GM06990 (cell line): Measurements from ENCODE around the gene FARSB.

Experiments used
- DNase-seq: peaks from one replicate; pipeline ENCODE4 v3.0.0-alpha.2; 2011; ENCODE audit not compliant: insufficient read length; ENCODE audit errors: extremely low read depth
- H3K27me3 ChIP-seq: replicated peaks from 2 replicates; pipeline ENCODE4 v1.6.0; 2011; ENCODE audit warnings: low read length; ENCODE audit not compliant: control insufficient read depth, insufficient read depth
- H3K36me3 ChIP-seq: 2 replicates; pipeline ENCODE4 v1.5.1; 2011; ENCODE audit warnings: low read length; ENCODE audit not compliant: control insufficient read depth, insufficient read depth
- H3K4me3 ChIP-seq: replicated peaks from 2 replicates; pipeline ENCODE4 v1.5.1; 2011; ENCODE audit warnings: low read depth, mild to moderate bottlenecking, control low read depth, low read length
- TF ChIP-seq, protein P1 (sequence below): IDR thresholded peaks from 2 replicates; pipeline ENCODE4 v1.5.1; 2011; ENCODE audit warnings: low read length, control low read depth, mild to moderate bottlenecking, inconsistent platforms; ENCODE audit not compliant: insufficient read depth, poor library complexity, severe bottlenecking

FARSB gene

DNA sequence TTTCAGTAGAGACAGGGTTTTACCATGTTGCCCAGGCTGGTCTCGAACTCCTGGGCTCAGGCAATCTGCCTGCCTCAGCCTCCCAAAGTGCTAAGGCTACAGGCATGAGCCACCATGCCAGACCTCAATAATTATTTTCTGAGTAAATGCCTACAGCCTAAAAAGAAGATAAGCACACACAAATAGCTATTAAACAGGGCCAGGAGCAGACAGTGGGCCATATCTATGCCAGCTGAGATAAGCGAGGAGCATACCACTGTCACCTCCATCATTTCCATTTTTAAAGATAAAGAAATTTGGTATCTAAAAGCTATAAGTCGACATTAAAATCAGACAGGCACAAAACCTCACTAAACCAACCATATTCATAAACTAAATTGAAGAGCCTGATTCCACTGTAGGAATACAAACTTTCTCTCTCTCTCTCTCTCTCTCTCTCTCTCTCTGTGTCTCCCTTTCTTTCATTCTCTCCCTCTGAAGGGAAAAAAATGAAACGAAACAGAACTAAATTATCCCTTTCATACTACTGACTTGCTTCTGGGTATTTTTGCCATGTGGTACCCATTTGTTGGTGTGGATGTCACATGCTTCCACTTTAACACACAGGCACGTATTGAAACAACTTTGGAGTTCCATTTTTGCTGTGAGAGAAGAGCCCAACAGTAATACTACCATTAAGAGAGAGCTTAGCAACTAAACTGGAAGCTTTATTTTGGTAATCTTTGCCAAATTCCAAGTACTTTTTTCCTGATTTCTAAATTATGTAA, 51.0 kb downstream of the FARSB start:
- TF ChIP-seq, protein P1, sequence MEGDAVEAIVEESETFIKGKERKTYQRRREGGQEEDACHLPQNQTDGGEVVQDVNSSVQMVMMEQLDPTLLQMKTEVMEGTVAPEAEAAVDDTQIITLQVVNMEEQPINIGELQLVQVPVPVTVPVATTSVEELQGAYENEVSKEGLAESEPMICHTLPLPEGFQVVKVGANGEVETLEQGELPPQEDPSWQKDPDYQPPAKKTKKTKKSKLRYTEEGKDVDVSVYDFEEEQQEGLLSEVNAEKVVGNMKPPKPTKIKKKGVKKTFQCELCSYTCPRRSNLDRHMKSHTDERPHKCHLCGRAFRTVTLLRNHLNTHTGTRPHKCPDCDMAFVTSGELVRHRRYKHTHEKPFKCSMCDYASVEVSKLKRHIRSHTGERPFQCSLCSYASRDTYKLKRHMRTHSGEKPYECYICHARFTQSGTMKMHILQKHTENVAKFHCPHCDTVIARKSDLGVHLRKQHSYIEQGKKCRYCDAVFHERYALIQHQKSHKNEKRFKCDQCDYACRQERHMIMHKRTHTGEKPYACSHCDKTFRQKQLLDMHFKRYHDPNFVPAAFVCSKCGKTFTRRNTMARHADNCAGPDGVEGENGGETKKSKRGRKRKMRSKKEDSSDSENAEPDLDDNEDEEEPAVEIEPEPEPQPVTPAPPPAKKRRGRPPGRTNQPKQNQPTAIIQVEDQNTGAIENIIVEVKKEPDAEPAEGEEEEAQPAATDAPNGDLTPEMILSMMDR = no peak
- Histone ChIP-seq H3K4me3 (no peak overlapping the region), H3K36me3 (peaks cover 1% of the 10 kb centered on the region), H3K27me3 (no peaks in the 10 kb centered on the region)
- no peak for DNase-seq

DNA sequence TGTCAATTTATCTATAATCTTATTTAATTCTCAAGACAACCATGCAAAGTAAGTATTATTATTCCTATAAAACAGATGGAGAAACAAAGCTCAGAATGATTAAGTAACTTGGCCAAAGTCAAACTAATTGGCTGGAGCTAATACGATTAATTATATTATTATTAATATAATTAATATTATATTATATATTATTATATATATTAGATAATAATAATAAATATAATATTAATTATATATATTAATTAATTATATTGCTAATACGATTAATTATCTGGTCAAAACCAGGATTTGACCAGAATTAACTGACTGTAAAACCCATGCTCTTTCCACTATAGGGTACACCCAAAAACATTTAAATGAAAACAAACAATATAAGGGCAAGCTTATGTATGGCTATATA, 52.4 kb downstream of the FARSB start:
- no peak for DNase-seq
- Histone ChIP-seq H3K36me3 (peaks cover 1% of the 10 kb centered on the region), H3K4me3 (no peak overlapping the region), H3K27me3 (no peaks in the 10 kb centered on the region)
- TF ChIP-seq, protein P1 = no peak

DNA sequence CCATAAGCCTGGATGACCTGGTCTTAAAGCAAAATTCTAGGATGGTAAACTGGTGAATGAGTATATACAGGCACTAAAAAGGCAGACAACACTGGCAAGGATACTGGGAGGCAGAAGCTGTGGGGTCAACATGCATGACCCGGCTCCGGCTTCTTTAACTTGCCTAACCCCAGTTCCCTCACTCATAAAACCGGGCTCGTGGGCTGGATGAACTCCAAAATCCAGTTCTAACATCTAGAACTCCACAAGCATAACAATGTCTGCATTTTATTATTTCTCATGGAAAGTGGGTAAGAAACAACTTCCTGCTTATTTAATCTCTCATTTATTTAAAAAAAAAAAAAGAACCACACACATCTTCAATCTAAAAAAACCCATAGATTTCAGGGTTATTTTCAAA, 57.3 kb downstream of the FARSB start:
- no peaks in the 10 kb centered on the region for H3K27me3 ChIP-seq
- TF ChIP-seq, protein P1 = no peak
- H3K4me3 ChIP-seq = no peak overlapping the region
- H3K36me3 ChIP-seq = peaks cover 2% of the 10 kb centered on the region
- DNase-seq = no peak

DNA sequence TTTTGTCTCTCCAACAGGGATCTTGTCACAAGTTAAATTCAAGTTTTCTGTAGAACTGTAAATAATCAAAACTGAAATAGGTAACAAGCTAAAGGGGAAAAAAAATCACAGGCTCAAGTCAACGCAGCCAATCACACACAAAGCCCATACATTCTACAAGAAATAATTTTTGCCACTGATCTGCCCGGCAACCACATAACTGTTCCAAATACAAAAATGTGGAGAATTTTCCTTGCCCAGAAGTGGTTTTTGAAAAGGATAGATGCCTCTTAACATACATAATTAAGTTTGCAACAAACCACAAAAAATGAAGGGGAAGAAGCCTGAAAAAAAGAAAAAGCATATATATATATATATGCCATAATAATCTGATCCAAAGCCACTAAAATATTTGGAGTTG, 60.3 kb downstream of the FARSB start:
- Histone ChIP-seq H3K4me3 (no peak overlapping the region), H3K36me3 (peaks cover 5% of the 10 kb centered on the region), H3K27me3 (no peaks in the 10 kb centered on the region)
- DNase-seq = no peak
- TF ChIP-seq, protein P1 = no peak

DNA sequence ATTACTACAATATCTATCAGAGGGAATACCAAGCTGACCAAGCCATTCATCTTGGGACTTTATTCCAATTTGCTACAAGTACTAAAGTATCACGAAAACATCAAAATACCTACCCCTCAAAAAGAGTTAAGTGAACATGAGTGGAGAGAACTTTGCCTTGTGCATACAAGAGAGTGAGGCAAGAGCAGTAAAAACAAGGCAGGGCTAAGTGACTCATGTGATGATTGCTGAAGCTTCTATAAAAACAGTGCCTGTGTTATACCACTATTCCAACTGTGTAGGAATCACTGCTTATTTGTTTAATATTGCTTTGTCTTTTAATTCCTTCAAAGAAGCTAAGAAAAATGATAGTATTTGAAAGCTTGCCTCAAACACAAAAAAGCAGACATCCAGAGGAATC, 61.2 kb downstream of the FARSB start:
- H3K27me3 ChIP-seq = no peaks in the 10 kb centered on the region
- peaks cover 5% of the 10 kb centered on the region for H3K36me3 ChIP-seq
- no peak for DNase-seq
- TF ChIP-seq, protein P1 = no peak
- no peak overlapping the region for H3K4me3 ChIP-seq
